Measurements from ENCODE around the gene ZMIZ1. TPM values are rescaled to one million over a fixed set of nuclear protein-coding genes. Genes with fewer than 3 reads are reported as not detected.
A peak's percentile ranks its signal among the peaks of the same experiment; 100 is the strongest.

Gene ZMIZ1
- polyA plus RNA-seq, 3 donors: 3.3 to 64.6 (median 8.9) TPM

DNA sequence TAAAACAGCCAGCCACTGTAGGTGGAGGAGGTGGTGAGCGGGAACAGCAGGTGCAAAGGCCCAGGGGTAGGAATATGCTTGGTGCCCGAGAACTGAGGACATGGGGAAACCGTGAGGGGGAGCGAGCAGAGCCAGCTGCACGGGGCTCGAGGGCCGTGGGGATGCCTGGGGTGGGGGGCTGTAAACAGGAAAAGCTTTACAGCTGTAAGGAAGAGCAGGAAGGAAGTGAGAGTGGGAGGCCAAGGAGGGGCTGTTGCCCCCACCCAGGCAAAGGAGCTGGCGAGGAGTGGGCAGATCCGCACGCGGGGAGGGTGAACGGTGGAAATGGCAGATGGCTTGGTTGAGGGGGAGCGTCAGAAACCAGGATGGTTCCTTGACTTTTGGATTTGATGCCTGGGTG, 34.4 kb downstream of the ZMIZ1 start:
- peaks cover 100% of the 10 kb centered on the region for H4K20me1 ChIP-seq (ENCODE audit: insufficient read depth, low read length)
- H3K9me3 ChIP-seq (replicated peaks in 1 of 2; ENCODE audit: control insufficient read depth in 1 of 2, insufficient read depth in 1 of 2, low read length in 2 of 2): no peaks in the 10 kb centered on the region
- intact Hi-C loops (cut with micrococcal nuclease): no loop called here
- Mint-ChIP-seq H3K9me3 (no peaks in the 10 kb centered on the region), H3K4me1 (peaks cover 72% of the 10 kb centered on the region), H3K27me3 (ENCODE audit: low read depth in 3 of 3) (peaks cover 0 to 6% (median 0%) of the 10 kb centered on the region in 3 donors), H3K36me3 (peaks cover 8 to 17% of the 10 kb centered on the region in 2 donors), H3K27ac (peak overlapping the region in 3 of 7 donors; percentile 37 to 76 (median 56)), H3K4me3 (peak overlapping the region; percentile 50 to 55)
- 8% methylated on average over 13 of the region's 13 CpGs for WGBS (ENCODE audit: insufficient coverage)
- TF ChIP-seq CTCF (IDR thresholded peaks at IDR 0.05): no peak
- H3K4me1 ChIP-seq (ENCODE audit: control insufficient read depth in 1 of 2, insufficient read depth in 2 of 2, low read length in 2 of 2): peaks cover 45 to 51% of the 10 kb centered on the region in 2 donors
- H3K36me3 ChIP-seq (replicated peaks in 1 of 2; ENCODE audit: control insufficient read depth in 1 of 2, insufficient read depth in 2 of 2, low read length in 2 of 2): no peaks in the 10 kb centered on the region
- no peak overlapping the region for H3K9ac ChIP-seq (ENCODE audit: insufficient read depth, low read length, poor library complexity, severe bottlenecking)
- H3K79me2 ChIP-seq (ENCODE audit: insufficient read depth, low read length): peaks cover 99% of the 10 kb centered on the region
- H3K27me3 ChIP-seq (ENCODE audit: control insufficient read depth in 2 of 2, insufficient read depth in 2 of 2, low read length in 2 of 2): no peaks in the 10 kb centered on the region
- H3K27ac ChIP-seq (ENCODE audit: low read depth in 1 of 2, low read length in 2 of 2): no peak overlapping the region
- H3K4me2 ChIP-seq (replicated peaks; ENCODE audit: extremely low read depth, low read length, poor library complexity, severe bottlenecking): no peak overlapping the region
- DNase-seq: no peak
- H3K4me3 ChIP-seq (replicated peaks in 1 of 3; ENCODE audit: low read depth in 2 of 3, low read length in 3 of 3): no peak overlapping the region
- H2AFZ ChIP-seq (ENCODE audit: insufficient read depth, low read depth, low read length, poor library complexity, severe bottlenecking): no peak overlapping the region

DNA sequence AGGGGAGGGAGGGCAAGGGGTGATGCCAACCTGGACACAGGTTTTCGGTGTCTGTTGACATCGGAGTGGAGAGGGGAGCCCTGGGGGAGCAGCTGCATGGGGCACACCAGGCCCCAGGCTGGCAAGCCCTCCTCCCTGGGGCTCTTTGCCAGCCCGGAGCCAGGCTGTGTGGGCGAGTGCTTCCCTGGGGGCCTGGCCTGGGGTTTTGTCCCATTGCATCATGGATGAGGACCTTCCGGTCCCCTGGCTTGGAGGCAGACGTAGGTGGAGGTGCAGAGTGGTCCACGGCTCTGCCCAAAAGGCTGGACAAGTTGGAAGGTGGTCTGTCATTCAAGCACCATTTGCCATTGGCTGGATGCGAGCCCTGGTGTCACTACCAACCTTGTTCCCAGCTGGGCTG, 34.8 kb downstream of the ZMIZ1 start:
- Histone ChIP-seq H4K20me1 (ENCODE audit: insufficient read depth, low read length) (peaks cover 100% of the 10 kb centered on the region), H3K27ac (ENCODE audit: low read depth in 1 of 2, low read length in 2 of 2) (no peak overlapping the region), H3K4me1 (ENCODE audit: control insufficient read depth in 1 of 2, insufficient read depth in 2 of 2, low read length in 2 of 2) (peaks cover 45 to 51% of the 10 kb centered on the region in 2 donors), H3K9ac (ENCODE audit: insufficient read depth, low read length, poor library complexity, severe bottlenecking) (no peak overlapping the region), H3K9me3 (replicated peaks in 1 of 2; ENCODE audit: control insufficient read depth in 1 of 2, insufficient read depth in 1 of 2, low read length in 2 of 2) (no peaks in the 10 kb centered on the region), H3K27me3 (ENCODE audit: control insufficient read depth in 2 of 2, insufficient read depth in 2 of 2, low read length in 2 of 2) (no peaks in the 10 kb centered on the region), H3K36me3 (replicated peaks in 1 of 2; ENCODE audit: control insufficient read depth in 1 of 2, insufficient read depth in 2 of 2, low read length in 2 of 2) (no peaks in the 10 kb centered on the region), H2AFZ (ENCODE audit: insufficient read depth, low read depth, low read length, poor library complexity, severe bottlenecking) (no peak overlapping the region), H3K79me2 (ENCODE audit: insufficient read depth, low read length) (peaks cover 99% of the 10 kb centered on the region), H3K4me3 (replicated peaks in 1 of 3; ENCODE audit: low read depth in 2 of 3, low read length in 3 of 3) (no peak overlapping the region), H3K4me2 (replicated peaks; ENCODE audit: extremely low read depth, low read length, poor library complexity, severe bottlenecking) (no peak overlapping the region)
- intact Hi-C loops (cut with micrococcal nuclease): no loop called here
- Mint-ChIP-seq H3K4me3 (no peak overlapping the region), H3K36me3 (peaks cover 6 to 16% of the 10 kb centered on the region in 2 donors), H3K27me3 (ENCODE audit: low read depth in 3 of 3) (peaks cover 0 to 6% (median 0%) of the 10 kb centered on the region in 3 donors), H3K9me3 (no peaks in the 10 kb centered on the region), H3K27ac (no peak overlapping the region), H3K4me1 (peaks cover 71% of the 10 kb centered on the region)
- 23% methylated on average over 6 of the region's 8 CpGs for WGBS (ENCODE audit: insufficient coverage)
- no peak for DNase-seq
- TF ChIP-seq CTCF (IDR thresholded peaks at IDR 0.05): no peak
